Thyroid gland (tissue), 4 donors: ENCODE data around the gene MAP7. TPM values are rescaled to one million over a fixed set of nuclear protein-coding genes. Genes with fewer than 3 reads are reported as not detected.

Source experiments
- DNase-seq, 2 donors: peaks; one replicate each; pipeline ENCODE4 v3.0.0-alpha.2; 2019
- H3K27ac ChIP-seq, 3 donors: fragments of 200-600 bp; sonication (generic); 1 replicate in 2 of 3; 2 replicates in 1 of 3; pipeline ENCODE4 v1.5.1; 2016 to 2019; ENCODE audit warnings: mild to moderate bottlenecking in 1 of 3, moderate library complexity in 1 of 3
- H3K27me3 ChIP-seq: fragments of 200-600 bp; sonication (generic); one replicate; pipeline ENCODE4 v1.5.1; 2019
- H3K36me3 ChIP-seq, 2 donors: fragments of 200-600 bp; sonication (generic); one replicate each; pipeline ENCODE4 v1.5.1; 2016 to 2019
- H3K4me1 ChIP-seq, 2 donors: fragments of 200-600 bp; sonication (generic); one replicate each; pipeline ENCODE4 v1.5.1; 2017 to 2019
- H3K4me3 ChIP-seq, 3 donors: fragments of 200-600 bp; sonication (generic); replicated peaks in 1 of 3; 1 replicate in 2 of 3; 2 replicates in 1 of 3; pipeline ENCODE4 v1.5.1; 2016; ENCODE audit warnings: mild to moderate bottlenecking in 1 of 3
- H3K9me3 ChIP-seq: fragments of 200-600 bp; sonication (generic); one replicate; pipeline ENCODE4 v1.5.1; 2017
- POLR2A ChIP-seq, 2 donors: fragments of 450-650 bp; IDR thresholded peaks; one replicate each; pipeline ENCODE4 v1.6.1; 2017; ENCODE audit warnings: antibody characterized with exemption in 2 of 2, mild to moderate bottlenecking in 2 of 2, moderate library complexity in 1 of 2
- WGBS, 2 donors: methylation state at CpG; one replicate each; pipeline ENCODE4 v1.1.5; 2017; 5-methylcytosine and 5-hydroxymethylcytosine counted together
- intact Hi-C: fragments of 100-400 bp; cut with DNase I; formaldehyde crosslinking; loops from one replicate; pipeline ENCODE4 v1.15.1; 2023
- total RNA-seq, 4 donors: library from RNA; depleted of rRNA; stranded (reverse); fragments of >200 nt; gene quantifications; one replicate each; pipeline ENCODE4 v1.2.3, GENCODE V29; 2016
- TF ChIP-seq, protein P1 (sequence below), 6 experiments: fragments of 200-600 bp in 3 of 6; fragments of 450-650 bp in 3 of 6; sonication (generic) in 3 of 6; IDR thresholded peaks; one replicate each; pipeline ENCODE4 v1.5.1; 2016 to 2019; ENCODE audit warnings: antibody characterized with exemption in 6 of 6, mild to moderate bottlenecking in 2 of 6, inconsistent platforms in 1 of 6, moderate library complexity in 1 of 6

Gene MAP7
- total RNA-seq, 4 donors from 2014 or later, result 24.5 to 46.0 (median 36.0) TPM

DNA sequence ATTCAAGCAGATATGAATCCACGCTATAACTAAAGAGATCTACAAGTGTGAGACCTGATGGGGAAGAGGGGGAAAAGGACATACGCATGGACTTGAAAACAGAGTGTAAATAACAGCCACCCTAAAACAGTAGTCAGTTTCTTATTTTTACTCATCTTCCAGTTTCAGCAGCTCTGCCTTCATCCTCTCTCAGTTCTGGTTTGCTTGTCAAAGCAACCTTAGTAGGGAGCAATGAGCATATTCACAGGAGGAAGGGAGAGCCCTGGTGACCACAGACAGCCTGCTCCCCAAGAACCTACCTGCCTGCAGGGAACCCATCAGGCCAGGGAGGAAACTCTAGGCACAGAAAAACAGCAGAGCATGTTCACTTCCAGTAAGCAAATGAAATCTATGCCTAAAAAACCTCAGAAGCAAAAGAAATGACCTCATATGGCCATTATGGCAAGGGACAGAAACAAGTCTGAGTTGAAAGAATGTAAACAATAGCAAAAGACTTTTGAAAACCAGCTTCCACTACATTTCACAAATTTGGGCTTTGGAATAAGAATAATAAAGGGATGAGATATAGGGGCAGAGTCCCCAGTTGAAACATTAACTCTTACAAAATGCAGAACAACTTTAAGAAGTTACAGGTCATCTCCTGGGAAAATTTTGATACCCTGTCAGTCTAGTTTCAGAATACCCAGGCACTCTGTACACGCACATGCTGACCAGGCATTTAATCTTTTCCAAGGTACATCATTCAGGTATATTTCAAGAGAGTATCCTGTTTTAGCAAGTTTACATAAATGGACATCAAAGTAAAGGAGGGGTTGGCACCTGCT, 139.8 kb downstream of the MAP7 start:
- intact Hi-C loops, result no loop called here
- no peaks in the 10 kb centered on the region for H3K27me3 ChIP-seq
- H3K9me3 ChIP-seq, result no peaks in the 10 kb centered on the region
- no peak for TF ChIP-seq POLR2A (IDR thresholded peaks at IDR 0.05)
- TF ChIP-seq, protein P1, sequence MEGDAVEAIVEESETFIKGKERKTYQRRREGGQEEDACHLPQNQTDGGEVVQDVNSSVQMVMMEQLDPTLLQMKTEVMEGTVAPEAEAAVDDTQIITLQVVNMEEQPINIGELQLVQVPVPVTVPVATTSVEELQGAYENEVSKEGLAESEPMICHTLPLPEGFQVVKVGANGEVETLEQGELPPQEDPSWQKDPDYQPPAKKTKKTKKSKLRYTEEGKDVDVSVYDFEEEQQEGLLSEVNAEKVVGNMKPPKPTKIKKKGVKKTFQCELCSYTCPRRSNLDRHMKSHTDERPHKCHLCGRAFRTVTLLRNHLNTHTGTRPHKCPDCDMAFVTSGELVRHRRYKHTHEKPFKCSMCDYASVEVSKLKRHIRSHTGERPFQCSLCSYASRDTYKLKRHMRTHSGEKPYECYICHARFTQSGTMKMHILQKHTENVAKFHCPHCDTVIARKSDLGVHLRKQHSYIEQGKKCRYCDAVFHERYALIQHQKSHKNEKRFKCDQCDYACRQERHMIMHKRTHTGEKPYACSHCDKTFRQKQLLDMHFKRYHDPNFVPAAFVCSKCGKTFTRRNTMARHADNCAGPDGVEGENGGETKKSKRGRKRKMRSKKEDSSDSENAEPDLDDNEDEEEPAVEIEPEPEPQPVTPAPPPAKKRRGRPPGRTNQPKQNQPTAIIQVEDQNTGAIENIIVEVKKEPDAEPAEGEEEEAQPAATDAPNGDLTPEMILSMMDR (IDR thresholded peaks at IDR 0.05), result no peak
- no peak for DNase-seq
- no peaks in the 10 kb centered on the region for H3K36me3 ChIP-seq
- H3K4me3 ChIP-seq, result no peak overlapping the region
- 94 to 97% methylated on average over 3 of the region's 3 CpGs for WGBS, 2 donors
- H3K27ac ChIP-seq, result no peak overlapping the region
- H3K4me1 ChIP-seq, result peaks cover 0 to 1% of the 10 kb centered on the region in 2 donors

DNA sequence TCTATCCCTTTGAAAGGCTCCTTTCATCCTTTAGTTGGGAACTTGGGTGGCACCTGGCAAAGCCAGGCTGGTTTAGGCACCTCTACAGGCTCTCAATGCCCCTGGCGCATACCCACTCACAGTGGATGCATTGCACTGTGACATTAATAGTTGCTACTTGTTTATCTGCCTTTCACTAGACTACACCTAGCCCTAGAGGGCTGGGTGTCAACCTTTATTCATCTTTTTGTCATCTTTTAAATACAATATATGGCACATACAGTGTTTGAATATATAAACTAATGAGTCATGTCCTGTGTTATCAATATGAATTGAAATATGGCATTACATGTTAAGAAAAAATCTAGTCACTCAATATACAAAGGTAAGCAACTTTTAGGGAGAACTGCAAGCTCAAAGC, 140.6 kb downstream of the MAP7 start:
- H3K9me3 ChIP-seq, result no peaks in the 10 kb centered on the region
- DNase-seq, result no peak
- H3K27me3 ChIP-seq, result no peaks in the 10 kb centered on the region
- WGBS, 2 donors, result 94 to 100% methylated on average over 1 of the region's 1 CpG
- intact Hi-C loops, result no loop called here
- no peak overlapping the region for H3K27ac ChIP-seq
- H3K4me1 ChIP-seq, result peaks cover 4 to 9% of the 10 kb centered on the region in 2 donors
- no peak overlapping the region for H3K4me3 ChIP-seq
- TF ChIP-seq, protein P1 (IDR thresholded peaks at IDR 0.05), result no peak
- no peak for TF ChIP-seq POLR2A (IDR thresholded peaks at IDR 0.05)
- no peaks in the 10 kb centered on the region for H3K36me3 ChIP-seq

DNA sequence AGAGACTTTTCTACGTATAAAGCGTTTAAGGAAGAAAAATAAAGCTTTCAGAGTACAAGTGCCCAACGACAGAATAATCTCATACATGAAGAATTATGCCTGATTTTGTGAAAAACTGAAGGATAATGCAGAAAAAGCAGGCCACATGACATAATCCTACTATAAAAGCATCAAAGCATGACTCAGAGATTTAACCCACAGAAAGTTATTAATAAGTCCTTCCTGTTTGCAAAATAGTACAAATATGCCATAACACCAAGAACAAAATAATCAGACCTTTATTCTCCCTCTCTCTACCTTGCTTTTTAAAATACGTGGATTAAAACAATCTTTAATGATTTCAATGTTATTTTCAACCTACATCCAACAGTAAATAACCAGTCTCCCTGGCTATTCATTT, 142.0 kb downstream of the MAP7 start:
- 78 to 84% methylated on average over 4 of the region's 4 CpGs for WGBS, 2 donors
- no peak for TF ChIP-seq POLR2A (IDR thresholded peaks at IDR 0.05)
- TF ChIP-seq, protein P1 (IDR thresholded peaks at IDR 0.05), result no peak
- no peak for DNase-seq
- H3K27ac ChIP-seq, result no peak overlapping the region
- H3K9me3 ChIP-seq, result no peaks in the 10 kb centered on the region
- no peaks in the 10 kb centered on the region for H3K36me3 ChIP-seq
- intact Hi-C loops, result no loop called here
- H3K4me1 ChIP-seq, result peaks cover 5 to 11% of the 10 kb centered on the region in 2 donors
- no peak overlapping the region for H3K4me3 ChIP-seq
- no peaks in the 10 kb centered on the region for H3K27me3 ChIP-seq

DNA sequence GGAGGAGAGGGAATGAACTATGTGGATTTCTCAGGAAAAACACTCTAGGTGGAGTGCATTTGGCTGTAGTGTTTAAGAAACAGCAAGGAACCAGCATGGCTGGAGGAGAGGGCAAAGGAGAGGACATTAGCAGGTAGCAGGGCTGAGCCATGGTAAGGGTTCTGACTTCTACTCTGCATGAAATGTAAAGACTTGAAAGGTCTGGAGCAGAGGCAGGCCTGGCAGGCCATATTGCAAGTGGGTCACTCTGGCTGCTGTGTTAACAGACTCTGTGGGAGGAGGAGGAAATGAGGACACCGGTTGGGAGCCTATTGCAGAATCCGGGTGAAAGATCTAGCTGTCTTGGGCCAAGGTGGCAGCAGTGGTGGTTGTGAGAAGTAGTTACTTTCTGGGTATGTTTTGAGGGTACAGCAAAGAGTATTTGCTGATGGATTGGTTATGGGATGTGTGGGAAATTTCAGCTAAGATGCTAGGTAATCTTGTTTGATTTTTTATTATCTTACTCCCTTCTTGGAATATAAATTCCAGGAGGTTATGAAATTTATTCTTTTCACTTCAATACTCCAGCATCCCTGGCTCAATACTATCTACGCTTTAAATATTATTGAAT, 144.7 kb downstream of the MAP7 start:
- H3K4me1 ChIP-seq, result peaks cover 5 to 11% of the 10 kb centered on the region in 2 donors
- 80 to 84% methylated on average over 3 of the region's 3 CpGs for WGBS, 2 donors

More for the DNA sequence above, 144.7 kb downstream of the MAP7 start:
- H3K36me3 ChIP-seq, result no peaks in the 10 kb centered on the region
- H3K9me3 ChIP-seq, result no peaks in the 10 kb centered on the region
- H3K4me3 ChIP-seq, result no peak overlapping the region
- no peak overlapping the region for H3K27ac ChIP-seq
- DNase-seq, result no peak
- TF ChIP-seq, protein P1 (IDR thresholded peaks at IDR 0.05), result no peak
- no peak for TF ChIP-seq POLR2A (IDR thresholded peaks at IDR 0.05)
- no peaks in the 10 kb centered on the region for H3K27me3 ChIP-seq
- intact Hi-C loops, result no loop called here
